Vagina (tissue), 2 donors: ENCODE measurements around the gene ARHGEF2. TPM values are rescaled to one million over a fixed set of nuclear protein-coding genes. Genes with fewer than 3 reads are reported as not detected.

Experiments
- DNase-seq, 2 donors: peaks; one replicate each; pipeline ENCODE4 v3.0.0-alpha.2; 2017; ENCODE audit errors: extremely low spot score in 2 of 2
- H3K27ac ChIP-seq: fragments of 200-600 bp; sonication (generic); one replicate; pipeline ENCODE4 v1.5.1; 2019
- H3K27me3 ChIP-seq: fragments of 200-600 bp; sonication (generic); one replicate; pipeline ENCODE4 v1.5.1; 2019
- H3K36me3 ChIP-seq, 2 donors: fragments of 200-600 bp; sonication (generic); one replicate each; pipeline ENCODE4 v1.5.1; 2017 to 2019
- H3K4me1 ChIP-seq: fragments of 200-600 bp; sonication (generic); one replicate; pipeline ENCODE4 v1.5.1; 2019
- H3K4me3 ChIP-seq, 2 donors: fragments of 200-600 bp; sonication (generic); 1 replicate in 1 of 2; 2 replicates in 1 of 2; pipeline ENCODE4 v1.5.1; 2016 to 2019
- H3K9me3 ChIP-seq: fragments of 200-600 bp; sonication (generic); one replicate; pipeline ENCODE4 v1.5.1; 2019
- CTCF ChIP-seq, 3 experiments: fragments of 450-650 bp in 2 of 3; fragments of 200-600 bp in 1 of 3; sonication (generic) in 1 of 3; IDR thresholded peaks; one replicate each; pipeline ENCODE4 v1.5.1; 2017 to 2019; ENCODE audit warnings: antibody characterized with exemption in 3 of 3, mild to moderate bottlenecking in 2 of 3, moderate library complexity in 2 of 3
- POLR2A ChIP-seq, 2 donors: fragments of 450-650 bp; IDR thresholded peaks; one replicate each; pipeline ENCODE4 v1.6.1; 2017; ENCODE audit warnings: antibody characterized with exemption in 2 of 2, mild to moderate bottlenecking in 2 of 2, moderate library complexity in 2 of 2
- POLR2AphosphoS5 ChIP-seq, 2 donors: sonication (generic); formaldehyde crosslinking; IDR thresholded peaks; one replicate each; pipeline ENCODE4 v1.9.0; 2017; ENCODE audit warnings: antibody characterized with exemption in 2 of 2, mild to moderate bottlenecking in 2 of 2, low read depth in 1 of 2; ENCODE audit not compliant: insufficient read depth in 1 of 2
- intact Hi-C: fragments of 100-400 bp; cut with DNase I; formaldehyde crosslinking; loops from one replicate; pipeline ENCODE4 v1.15.1; 2023
- total RNA-seq: library from RNA; depleted of rRNA; stranded (reverse); fragments of >200 nt; gene quantifications from one replicate; pipeline ENCODE4 v1.2.3, GENCODE V29; 2016

The ARHGEF2 gene
- total RNA-seq, 1 donor from 2014 or later: 76.4 TPM

- no peak for TF ChIP-seq POLR2A (IDR thresholded peaks at IDR 0.05)
- no peak for TF ChIP-seq POLR2AphosphoS5 (IDR thresholded peaks at IDR 0.05; ENCODE audit: insufficient read depth in 1 of 2, low read depth in 1 of 2)
- no peak for TF ChIP-seq CTCF (IDR thresholded peaks at IDR 0.05)
- no peak overlapping the region for H3K4me3 ChIP-seq
- no peaks in the 10 kb centered on the region for H3K27me3 ChIP-seq
- no peak for DNase-seq
- peak overlapping the region; percentile 63 for H3K27ac ChIP-seq
- H3K4me1 ChIP-seq: peaks cover 78% of the 10 kb centered on the region
- intact Hi-C loops: no loop called here
- H3K36me3 ChIP-seq: peaks cover 0 to 41% of the 10 kb centered on the region in 2 donors
- no peaks in the 10 kb centered on the region for H3K9me3 ChIP-seq
Measured at GRCh38 chr1:155969377-155969791, 9.0 kb downstream of the ARHGEF2 start.

GRCh38 chr1:155968670-155969069 is 9.7 kb downstream of the ARHGEF2 start:
- H3K27ac ChIP-seq: peak overlapping the region; percentile 63
- intact Hi-C loops: no loop called here
- no peaks in the 10 kb centered on the region for H3K27me3 ChIP-seq
- no peaks in the 10 kb centered on the region for H3K9me3 ChIP-seq
- no peak overlapping the region for H3K4me3 ChIP-seq
- peaks cover 71% of the 10 kb centered on the region for H3K4me1 ChIP-seq
- TF ChIP-seq POLR2A (IDR thresholded peaks at IDR 0.05): no peak
- TF ChIP-seq CTCF (IDR thresholded peaks at IDR 0.05): no peak
- no peak for TF ChIP-seq POLR2AphosphoS5 (IDR thresholded peaks at IDR 0.05; ENCODE audit: insufficient read depth in 1 of 2, low read depth in 1 of 2)
- no peak for DNase-seq
- H3K36me3 ChIP-seq: peaks cover 0 to 47% of the 10 kb centered on the region in 2 donors

- Histone ChIP-seq H3K4me1 (peaks cover 64% of the 10 kb centered on the region), H3K36me3 (peaks cover 3 to 53% of the 10 kb centered on the region in 2 donors), H3K27ac (peak overlapping the region; percentile 63), H3K27me3 (no peaks in the 10 kb centered on the region), H3K9me3 (no peaks in the 10 kb centered on the region), H3K4me3 (no peak overlapping the region)
- TF ChIP-seq POLR2A (IDR thresholded peaks at IDR 0.05) (no peak), POLR2AphosphoS5 (IDR thresholded peaks at IDR 0.05; ENCODE audit: insufficient read depth in 1 of 2, low read depth in 1 of 2) (no peak), CTCF (IDR thresholded peaks at IDR 0.05) (no peak)
- no peak for DNase-seq
- intact Hi-C loops: no loop called here
Measured at GRCh38 chr1:155968051-155968400, 10.3 kb downstream of the ARHGEF2 start.

- Histone ChIP-seq H3K27ac (peak overlapping the region; percentile 63), H3K4me1 (peaks cover 61% of the 10 kb centered on the region), H3K36me3 (peaks cover 3 to 59% of the 10 kb centered on the region in 2 donors), H3K9me3 (no peaks in the 10 kb centered on the region), H3K4me3 (no peak overlapping the region), H3K27me3 (no peaks in the 10 kb centered on the region)
- no peak for DNase-seq
- intact Hi-C loops: no loop called here
- TF ChIP-seq POLR2AphosphoS5 (IDR thresholded peaks at IDR 0.05; ENCODE audit: insufficient read depth in 1 of 2, low read depth in 1 of 2): no peak
- no peak for TF ChIP-seq POLR2A (IDR thresholded peaks at IDR 0.05)
- no peak for TF ChIP-seq CTCF (IDR thresholded peaks at IDR 0.05)
Measured at GRCh38 chr1:155967341-155968050, 10.9 kb downstream of the ARHGEF2 start.

- no peak for TF ChIP-seq CTCF (IDR thresholded peaks at IDR 0.05)
- no peak for TF ChIP-seq POLR2A (IDR thresholded peaks at IDR 0.05)
- no peak for TF ChIP-seq POLR2AphosphoS5 (IDR thresholded peaks at IDR 0.05; ENCODE audit: insufficient read depth in 1 of 2, low read depth in 1 of 2)
- no peak for DNase-seq
- Histone ChIP-seq H3K27me3 (no peaks in the 10 kb centered on the region), H3K27ac (peak overlapping the region; percentile 63), H3K9me3 (no peaks in the 10 kb centered on the region), H3K36me3 (peaks cover 3 to 66% of the 10 kb centered on the region in 2 donors), H3K4me3 (no peak overlapping the region), H3K4me1 (peaks cover 61% of the 10 kb centered on the region)
- intact Hi-C loops: no loop called here
Measured at GRCh38 chr1:155966750-155967149, 11.6 kb downstream of the ARHGEF2 start.
